ENCODE measurements around the gene CLEC4A.
"Not testable (repeated sequence)": the region's sequence is repeated elsewhere in the genome, so short reads cannot be mapped to it uniquely, and the experiment has no call there.

The CLEC4A gene

DNA sequence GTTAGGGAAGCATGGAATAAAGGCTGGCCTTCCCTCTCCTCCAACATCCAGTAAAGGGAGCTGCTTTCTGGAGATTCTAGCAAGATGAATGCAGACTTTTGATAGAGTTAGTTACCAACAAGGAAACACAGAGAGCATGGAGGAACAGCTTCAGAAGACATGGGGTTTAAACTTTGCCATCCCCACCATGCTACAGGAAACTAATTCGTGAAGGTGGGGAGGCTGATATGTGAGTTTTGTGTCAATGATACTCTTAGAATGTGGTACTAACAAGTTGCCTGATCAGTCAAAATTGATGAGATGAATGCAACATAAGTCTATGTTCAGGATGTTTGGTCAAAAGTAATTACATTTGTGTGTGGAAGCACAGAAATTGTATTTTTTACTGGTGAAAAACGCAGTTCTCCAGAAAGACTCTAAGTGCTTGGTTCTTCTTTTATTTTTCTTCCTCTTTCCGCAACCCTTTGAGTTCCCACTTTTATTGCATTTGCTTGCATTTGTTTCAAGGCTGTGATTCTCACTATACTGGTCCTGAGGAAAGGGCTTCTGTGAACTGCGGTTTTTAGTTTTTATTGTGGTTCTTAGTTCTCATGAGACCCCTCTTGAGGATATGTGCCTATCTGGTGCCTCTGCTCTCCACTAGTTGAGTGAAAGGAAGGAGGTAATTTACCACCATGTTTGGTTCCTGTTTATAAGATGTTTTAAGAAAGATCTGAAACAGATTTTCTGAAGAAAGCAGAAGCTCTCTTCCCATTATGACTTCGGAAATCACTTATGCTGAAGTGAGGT lies at the start of gene CLEC4A:
CLEC4A (plus strand) TSS at position 494 of the 789 bp plus-strand sequence; CDS start at position 756, 262 bp downstream.
- no peak for DNase-seq

DNA sequence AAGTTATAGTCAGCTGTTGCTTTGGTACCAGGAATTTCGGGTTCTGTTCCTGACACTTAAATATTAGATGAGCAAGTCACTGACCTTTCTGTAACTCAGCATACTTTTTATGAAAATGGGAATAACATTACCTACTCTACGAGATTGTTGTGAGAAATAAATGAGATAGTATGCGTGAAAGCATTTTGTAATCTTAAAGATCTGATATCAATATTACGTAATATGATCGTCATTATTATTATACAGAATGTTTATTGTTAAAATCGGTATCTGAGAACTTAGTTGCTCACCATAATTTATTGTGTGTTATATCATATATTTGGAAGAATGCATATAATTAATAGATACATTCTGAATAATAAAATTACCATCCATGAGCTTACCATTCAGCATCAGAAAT lies 47.5 kb upstream of the CLEC4A start:
- no peak for DNase-seq

DNA sequence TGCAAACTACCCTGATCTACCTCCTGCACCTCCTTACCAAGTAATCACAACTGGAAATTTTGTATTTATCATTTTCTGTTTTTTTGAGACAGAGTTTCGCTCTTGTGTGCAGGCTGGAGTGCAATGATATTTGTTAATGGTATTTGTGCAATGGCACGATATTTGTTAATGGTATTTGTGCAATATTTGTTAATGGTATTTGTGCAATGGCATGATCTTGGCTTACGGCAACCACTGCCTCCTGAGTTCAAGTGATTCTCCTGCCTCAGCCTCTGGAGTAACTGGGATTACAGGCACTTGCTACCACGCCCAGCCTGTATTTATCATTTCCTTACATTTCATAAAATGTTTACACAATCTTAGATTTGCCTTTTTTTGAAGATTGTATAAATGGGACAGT lies 47.1 kb upstream of the CLEC4A start:
- no peak for DNase-seq

DNA sequence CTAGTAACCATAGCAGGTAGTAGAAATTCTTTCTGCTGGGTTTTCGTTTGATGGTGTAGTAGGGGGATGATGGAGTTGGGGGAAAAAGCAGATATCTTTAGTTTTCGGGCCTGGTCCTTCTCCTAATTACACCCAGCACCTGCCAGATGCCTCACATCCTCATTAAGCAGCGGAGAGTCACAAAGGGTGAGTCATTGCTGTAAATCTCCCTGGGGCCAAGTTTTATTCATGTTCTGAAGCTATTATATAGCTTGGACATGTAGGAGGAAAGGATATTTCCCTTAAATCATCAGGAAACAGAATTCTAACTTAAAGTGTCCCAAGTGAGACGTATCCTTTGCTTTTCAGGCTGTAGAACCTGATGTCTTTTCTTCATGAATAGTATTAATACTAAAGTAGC lies 46.2 kb upstream of the CLEC4A start:
- DNase-seq, result no peak

DNA sequence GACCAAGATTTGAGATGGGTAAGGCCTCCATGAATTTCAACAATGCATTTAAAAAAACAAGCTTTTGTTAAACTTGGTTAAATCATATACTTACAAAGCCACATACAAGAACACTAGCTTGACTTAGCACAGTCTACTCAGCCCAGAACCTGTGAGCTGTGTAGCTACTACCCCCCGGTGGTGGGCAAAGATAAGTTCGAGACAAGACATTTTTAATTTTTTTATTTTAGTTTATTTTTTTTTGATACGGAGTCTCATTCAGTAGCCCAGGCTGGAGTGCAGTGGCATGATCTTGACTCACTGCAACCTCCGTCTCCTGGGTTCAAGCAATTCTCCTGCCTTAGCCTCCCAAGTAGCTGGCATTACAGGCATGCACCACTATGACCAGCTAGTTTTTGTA lies 45.0 kb upstream of the CLEC4A start:
- DNase-seq, result no peak

DNA sequence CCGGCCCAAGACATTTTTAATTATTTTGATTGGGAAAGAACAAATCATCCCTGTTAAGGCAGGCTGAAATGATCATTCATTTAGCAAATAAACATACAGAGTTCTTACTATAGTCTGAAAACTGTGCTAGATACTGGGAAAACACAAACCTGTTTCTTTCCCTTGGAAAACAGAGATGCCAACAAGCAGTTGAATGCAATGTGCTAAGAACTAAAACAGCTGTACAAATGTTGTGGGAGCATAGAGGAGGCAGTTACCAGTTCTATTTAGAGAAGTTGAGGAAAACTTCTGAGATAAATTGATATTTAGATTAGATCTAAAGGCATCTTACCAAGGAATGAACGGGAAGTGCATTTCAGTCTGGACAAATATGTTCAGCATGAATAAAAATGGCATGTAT lies 44.5 kb upstream of the CLEC4A start:
- no peak for DNase-seq

DNA sequence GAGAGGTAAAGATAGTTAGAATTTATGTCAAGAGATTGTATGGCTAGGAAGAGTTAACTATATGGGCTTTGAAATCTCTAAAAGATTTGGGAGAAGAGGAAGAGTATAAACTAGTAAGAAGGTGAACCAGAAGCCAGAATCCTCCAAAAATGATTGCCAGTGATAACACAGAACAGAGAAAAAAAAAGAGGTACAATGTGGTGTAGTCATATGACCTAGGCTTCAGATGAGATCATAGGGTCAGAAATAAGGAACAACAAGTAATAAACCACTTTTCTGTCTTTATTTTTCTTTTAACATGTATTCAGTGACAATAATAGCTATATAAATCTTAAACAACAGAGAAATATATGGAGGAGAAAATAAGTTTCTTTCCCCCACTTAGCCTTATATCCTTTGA lies 43.3 kb upstream of the CLEC4A start:
- DNase-seq, result no peak

DNA sequence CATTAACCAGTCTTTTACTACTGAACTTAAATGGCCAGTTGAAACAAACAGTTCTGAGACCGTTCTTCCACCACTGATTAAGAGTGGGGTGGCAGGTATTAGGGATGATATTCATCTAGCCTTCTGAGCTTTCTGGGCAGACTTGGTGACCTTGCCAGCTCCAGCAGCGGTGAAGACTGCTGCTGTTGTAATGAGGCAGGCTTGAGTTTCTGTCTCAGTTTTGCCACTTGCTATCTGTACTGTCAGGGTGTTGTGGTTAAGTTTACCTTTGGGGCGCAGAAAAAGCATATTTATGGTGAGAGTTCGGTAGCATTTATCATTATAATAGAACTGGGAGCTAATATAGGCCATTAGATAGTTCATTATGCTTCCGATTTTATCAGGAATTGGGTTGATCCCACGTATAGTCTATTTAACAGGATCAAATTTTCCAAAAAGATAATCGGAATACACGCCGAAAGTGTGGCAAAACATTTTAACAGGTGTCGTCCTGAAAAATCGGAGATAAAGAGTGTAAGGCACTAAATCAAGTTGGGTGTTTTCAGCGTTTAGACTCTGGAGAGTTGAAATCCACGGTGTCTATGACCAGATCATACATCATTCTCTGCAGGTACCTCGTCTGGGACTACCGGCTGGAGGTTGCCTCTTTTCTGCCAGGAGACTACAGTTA lies 42.0 kb upstream of the CLEC4A start:
- DNase-seq, result no peak

DNA sequence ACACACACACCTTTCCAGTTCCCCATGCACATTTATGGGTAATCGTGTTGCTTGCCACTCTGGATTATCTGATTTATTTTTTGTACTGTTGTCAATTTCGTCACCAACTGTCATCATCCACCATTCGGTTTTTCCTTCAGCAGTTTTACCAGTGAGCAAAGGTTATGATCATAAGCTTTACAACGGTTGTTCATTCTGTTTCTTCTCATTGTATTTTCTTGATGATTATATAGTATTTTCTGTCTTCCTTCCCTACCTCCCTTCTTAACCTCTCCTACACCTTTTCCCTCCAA lies 40.7 kb upstream of the CLEC4A start:
- DNase-seq, result no peak

DNA sequence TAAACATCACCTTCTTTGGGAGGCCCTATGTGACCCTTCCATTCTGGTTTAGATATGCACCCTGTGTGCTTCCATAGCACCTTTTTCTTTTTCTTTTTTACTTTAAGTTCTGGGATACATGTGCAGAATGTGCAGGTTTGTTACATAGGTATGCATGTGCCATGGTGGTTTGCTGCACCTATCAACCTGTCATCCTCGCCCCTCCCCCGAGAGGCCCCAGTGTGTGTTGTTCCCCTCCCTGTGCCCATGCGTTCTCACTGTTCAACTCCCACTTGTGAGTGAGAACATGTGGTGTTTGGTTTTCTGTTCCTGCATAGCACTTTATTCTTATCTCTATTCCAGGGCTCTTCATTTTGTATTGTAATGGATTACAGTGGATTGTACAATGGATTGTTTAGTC lies 39.1 kb upstream of the CLEC4A start:
- DNase-seq, result not testable (repeated sequence)

DNA sequence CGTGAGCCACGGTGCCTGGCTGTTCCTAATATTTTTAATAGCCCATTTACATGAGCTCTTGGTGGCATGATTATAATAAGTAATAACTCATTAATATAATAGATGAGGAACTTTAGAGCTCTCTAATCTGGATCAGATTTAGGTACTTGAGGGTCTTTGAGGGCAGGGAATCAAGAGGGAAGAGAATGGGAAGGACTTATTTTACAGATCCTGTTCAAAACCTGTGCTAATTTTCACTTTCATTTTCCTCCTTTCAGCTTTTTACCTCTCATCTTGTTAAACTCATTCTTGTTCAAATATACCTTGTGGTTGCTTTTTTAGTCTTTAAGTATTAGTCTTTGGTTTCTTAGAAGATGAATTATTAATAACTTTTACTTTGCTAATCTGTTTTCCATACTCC lies 35.8 kb upstream of the CLEC4A start:
- DNase-seq, result no peak

DNA sequence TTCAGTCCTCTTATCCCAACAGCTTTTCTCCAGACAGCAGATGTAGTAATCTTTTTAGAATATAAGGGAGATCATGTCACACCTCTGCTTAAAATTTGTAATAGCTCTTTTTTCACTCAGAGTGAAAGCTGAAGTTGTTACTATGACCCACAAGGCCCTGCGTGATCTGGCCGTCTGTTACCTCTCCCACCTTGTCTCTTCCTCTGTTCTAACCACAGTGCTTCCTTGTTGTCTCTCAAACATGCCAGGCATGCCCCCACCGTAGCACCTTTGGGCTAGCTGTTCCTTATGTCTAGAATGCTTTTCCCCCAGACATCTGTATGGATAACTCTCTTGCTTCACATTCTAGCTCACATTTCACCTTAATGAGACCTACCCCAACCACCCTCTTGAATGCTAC lies 34.8 kb upstream of the CLEC4A start:
- no peak for DNase-seq

DNA sequence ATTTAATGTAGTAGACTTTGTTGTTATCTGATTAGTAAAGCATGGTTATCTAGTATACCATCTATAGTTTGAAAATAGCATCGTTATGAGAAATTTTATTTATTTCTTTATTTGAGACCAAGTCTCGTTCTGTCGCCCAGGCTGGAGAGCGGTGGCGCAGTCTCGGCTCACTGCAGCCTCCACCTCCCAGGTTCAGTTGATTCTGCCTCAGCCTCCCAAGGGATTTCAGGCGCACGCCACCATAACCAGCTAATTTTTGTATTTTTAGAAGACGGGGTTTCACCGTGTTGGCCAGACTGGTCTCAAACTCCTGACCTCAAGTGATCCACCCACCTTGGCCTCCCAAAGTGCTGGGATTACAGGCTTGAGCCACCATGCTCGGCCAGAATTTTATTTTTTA lies 34.1 kb upstream of the CLEC4A start:
- DNase-seq, result not testable (repeated sequence)

DNA sequence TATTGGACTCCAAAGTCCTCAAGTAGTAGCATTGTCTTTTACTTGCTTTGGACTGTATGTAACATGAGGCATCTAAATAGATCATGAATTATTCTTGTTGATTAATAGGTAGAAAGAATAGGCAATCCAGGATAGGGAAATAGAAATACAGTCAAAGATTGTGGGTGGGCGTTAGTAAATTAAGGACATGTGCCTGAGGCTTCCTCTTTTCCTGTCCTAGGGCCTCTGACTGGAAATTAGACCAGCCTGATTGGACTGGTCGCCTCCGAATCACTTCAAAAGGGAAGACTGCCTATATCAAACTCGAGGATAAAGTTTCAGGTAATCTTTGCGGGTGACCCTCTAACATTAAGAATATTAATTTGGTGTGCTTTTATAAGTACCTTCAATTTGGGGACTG lies 33.7 kb upstream of the CLEC4A start:
- DNase-seq, result no peak

DNA sequence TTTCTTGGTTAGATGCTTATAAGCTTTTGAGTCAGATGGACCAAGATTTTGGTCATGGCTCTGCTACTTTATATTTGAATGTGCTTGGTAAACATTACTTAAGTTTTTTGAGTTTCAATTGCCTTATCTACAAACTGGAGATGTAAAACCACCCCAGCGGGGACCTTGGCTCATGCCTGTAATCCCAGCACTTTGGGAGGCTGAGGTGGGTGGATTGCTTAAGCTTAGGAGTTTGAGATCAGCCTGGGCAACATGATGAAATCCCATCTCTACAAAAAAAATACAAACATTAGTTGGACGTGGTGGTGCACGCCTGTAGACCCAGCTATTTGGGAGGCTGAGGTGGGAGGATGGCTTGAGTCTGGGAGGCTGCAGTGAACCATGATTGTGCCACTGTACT lies 30.1 kb upstream of the CLEC4A start:
- no peak for DNase-seq

DNA sequence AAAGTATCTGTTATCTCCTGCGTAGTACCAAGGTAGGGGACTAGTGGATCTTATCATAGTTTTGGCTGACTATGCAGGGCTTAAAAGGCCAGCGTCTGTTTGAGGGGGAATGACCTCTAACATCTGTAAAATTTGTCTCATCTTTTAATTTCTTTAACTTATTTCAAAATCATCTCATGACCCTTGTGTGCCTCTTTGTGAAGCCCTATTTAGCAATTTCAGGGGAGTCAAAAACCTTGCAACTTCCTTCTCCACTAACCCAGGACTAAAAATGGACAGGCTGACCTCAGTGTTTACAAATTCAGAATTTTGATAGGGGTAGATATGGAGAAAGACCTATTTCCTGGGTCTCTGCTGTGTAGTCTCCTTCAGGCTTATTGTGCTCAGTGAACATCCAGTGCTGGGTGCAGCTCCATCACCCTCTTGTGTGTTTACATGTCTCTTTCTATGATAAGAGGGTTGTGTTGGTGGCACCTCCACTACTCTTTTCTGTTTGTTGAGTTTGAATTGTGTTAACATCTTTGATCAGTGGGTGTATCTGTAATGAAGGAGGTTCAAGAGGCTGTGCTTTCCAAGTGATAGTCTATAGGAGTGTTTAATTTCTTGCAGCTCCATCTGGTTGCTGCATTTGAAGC lies 27.0 kb upstream of the CLEC4A start:
- no peak for DNase-seq

DNA sequence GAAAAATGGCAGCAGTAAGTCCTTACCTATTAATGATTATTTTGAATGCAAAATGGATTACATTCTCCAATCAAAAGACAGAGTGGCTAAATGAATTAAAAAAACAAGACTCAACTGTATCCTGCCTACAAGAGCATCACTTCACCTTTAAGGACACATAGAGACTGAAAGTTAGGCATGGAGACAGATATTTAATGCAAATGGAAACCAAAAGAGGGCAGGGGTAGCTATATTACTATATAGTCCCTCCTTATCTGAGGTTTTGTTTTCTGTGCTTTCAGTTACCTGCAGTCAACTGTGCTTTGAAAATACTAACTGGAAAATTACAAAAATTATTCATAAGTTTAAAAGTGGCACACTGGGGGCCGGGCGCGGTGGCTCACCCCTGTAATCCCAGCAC lies 24.2 kb upstream of the CLEC4A start:
- no peak for DNase-seq

DNA sequence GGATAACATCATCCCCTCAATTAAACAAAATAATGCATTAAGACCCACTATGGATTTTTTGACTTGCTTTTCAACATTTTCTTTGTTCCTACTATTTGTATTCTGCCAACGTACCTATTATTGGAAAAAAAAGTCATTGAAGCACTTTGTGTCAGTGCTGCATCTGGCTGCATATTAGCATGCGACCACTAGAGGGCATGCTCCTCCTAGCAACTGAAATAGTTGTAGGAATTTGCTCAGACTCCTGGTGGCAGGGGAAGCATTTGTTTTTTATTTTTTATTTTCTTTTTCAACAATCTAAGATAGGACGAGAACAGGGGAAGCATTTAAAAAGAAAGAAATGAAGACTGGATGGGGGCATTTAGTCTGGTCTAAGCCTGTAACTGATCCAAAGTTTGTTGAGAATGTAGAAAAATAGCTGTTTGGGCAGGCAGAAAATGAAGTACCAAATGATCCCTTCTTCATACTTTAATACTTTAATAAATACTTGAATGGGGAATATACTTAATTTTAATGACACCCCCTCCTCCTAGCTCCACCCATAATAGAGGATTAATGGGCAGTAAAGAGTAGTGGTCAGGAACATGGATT lies 14.5 kb upstream of the CLEC4A start:
- DNase-seq, result peak; percentile 33

DNA sequence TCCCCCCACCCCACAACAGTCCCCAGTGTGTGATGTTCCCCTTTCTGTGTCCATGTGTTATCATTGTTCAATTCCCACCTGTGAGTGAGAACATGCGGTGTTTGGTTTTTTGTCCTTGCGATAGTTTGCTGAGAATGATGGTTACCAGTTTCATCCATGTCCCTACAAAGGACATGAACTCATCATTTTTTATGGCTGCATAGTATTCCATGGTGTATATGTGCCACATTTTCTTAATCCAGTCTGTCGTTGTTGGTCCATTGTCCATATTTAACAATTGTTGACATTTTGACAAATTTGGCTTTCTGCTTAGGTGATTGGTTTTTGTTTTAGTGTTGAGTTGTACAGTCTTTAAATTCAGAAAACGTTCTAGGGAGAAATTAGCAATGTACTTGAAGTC lies 10.3 kb upstream of the CLEC4A start:
- not testable (repeated sequence) for DNase-seq

DNA sequence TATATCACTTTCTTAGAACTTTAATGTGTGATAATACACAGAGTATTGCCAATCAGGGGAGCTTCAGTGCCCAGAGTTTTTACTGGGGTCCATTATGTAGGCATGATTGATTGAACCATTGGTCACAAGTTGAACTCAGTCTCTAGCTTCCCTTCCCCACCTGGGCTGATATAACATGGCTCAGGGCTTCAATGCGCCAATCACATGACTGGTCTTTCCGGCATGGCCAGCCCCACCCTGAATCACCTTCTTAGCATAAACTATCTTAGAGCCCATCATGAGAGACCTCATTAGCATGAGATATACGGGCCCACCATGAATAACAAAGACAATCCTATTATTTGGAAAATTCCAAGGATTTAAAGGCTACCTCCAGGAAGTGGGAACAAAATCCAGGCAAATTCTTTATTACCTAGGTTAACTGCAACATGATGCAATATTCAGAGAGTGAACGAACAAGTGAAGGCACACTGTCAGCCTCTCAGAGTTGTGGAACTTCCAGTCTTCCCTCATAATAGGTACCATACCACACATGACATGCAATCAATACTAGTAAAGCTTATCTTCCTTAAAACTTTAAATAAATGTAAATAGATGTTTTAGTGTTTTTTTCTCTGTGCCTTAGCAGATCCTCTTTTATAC lies 3.2 kb upstream of the CLEC4A start:
- DNase-seq, result no peak

DNA sequence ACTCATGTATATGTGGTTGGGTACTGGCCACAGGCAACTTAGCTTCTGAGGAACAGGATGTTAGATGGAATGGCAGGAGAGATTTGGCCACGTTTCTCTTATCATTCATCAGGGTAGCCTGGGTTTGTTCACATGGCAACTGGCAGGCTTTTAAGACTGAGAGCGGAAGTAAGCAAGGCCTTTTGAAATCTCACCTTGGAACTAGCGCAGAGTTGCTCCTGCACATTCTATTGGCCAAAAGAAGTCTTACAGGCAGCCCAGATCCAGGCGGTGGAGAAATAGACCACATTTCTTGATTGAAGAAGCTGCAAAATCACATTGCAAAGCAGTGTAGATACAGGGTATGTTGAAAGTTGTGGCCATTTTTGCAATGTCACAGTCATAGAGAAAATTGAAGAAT lies 3.7 kb downstream of the CLEC4A start:
- DNase-seq, result no peak

DNA sequence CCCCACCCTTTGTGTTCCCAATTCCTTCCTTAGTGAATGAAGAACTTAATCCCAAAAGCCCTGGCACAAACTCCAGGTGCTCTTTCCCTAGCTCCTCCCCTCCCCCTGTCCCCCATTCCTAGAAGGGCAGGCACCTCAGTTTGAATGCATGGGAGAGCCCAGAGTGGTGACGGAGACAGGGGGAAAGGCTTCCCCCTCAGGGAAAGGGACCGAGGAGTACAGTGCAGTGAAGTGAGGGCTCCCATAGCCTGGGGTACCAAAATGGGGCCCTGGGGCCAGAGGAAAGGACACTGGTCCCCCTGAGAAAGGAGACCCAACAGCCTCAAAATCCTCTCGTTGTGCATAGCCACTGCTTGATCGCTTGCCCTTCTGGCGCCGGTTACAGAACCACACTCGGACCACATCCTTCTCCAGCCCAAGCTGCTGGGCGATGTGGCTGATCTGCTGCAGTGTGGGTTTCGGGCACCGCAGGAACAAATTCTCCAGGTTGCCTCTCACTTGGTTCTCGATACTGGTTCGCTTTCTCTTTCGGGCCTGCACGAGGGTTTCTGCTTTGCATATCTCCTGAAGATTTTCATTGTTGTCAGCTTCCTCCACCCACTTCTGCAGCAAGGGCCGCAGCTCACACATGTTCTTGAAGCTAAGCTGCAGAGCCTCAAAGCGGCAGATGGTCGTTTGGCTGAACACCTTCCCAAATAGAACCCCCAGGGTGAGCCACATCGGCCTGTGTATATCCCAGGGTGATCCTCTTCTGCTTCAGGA lies 10.4 kb downstream of the CLEC4A start:
- DNase-seq, result not testable (repeated sequence)
